Ishikawa (cell line): ENCODE measurements around the gene RPL31.
A peak's percentile ranks its signal among the peaks of the same experiment; 100 is the strongest.

Experiments used
- CEBPB ChIP-seq: IDR thresholded peaks from 2 replicates; pipeline ENCODE4 v1.6.1; 2012
- CREB1 ChIP-seq: IDR thresholded peaks from 2 replicates; pipeline ENCODE4 v1.6.1; 2012; ENCODE audit warnings: low read depth
- EGR1 ChIP-seq: IDR thresholded peaks from 2 replicates; pipeline ENCODE4 v1.6.1; 2012
- EP300 ChIP-seq: IDR thresholded peaks from 2 replicates; pipeline ENCODE4 v1.6.1; 2012; ENCODE audit warnings: borderline replicate concordance
- FOXM1 ChIP-seq: IDR thresholded peaks from 2 replicates; pipeline ENCODE4 v1.6.1; 2012; ENCODE audit warnings: low read depth, borderline replicate concordance
- MAX ChIP-seq: IDR thresholded peaks from 2 replicates; pipeline ENCODE4 v1.6.1; 2012
- NFIC ChIP-seq: IDR thresholded peaks from 2 replicates; pipeline ENCODE4 v1.6.1; 2012
- RAD21 ChIP-seq: IDR thresholded peaks from 2 replicates; pipeline ENCODE4 v1.6.1; 2012; ENCODE audit warnings: low read depth
- REST ChIP-seq: IDR thresholded peaks from 2 replicates; pipeline ENCODE4 v1.6.1; 2012; ENCODE audit warnings: low read depth, mild to moderate bottlenecking
- TAF1 ChIP-seq: IDR thresholded peaks from 2 replicates; pipeline ENCODE4 v1.6.1; 2012; ENCODE audit warnings: low read depth, mild to moderate bottlenecking
- TCF12 ChIP-seq: IDR thresholded peaks from 2 replicates; pipeline ENCODE4 v1.6.1; 2012; ENCODE audit warnings: low read depth
- TEAD4 ChIP-seq: IDR thresholded peaks from 2 replicates; pipeline ENCODE4 v1.6.1; 2012
- USF1 ChIP-seq: IDR thresholded peaks from 2 replicates; pipeline ENCODE4 v1.6.1; 2012
- YY1 ChIP-seq: IDR thresholded peaks from 2 replicates; pipeline ENCODE4 v1.6.1; 2012; ENCODE audit warnings: low read depth
- ZBTB7A ChIP-seq: IDR thresholded peaks from 2 replicates; pipeline ENCODE4 v1.6.1; 2012; ENCODE audit warnings: low read depth

The RPL31 gene

GRCh38 chr2:101038455-101039255, 36.6 kb downstream of the RPL31 start:
- TF ChIP-seq CEBPB = peak; percentile 80
- no peak for TF ChIP-seq TAF1
- peak; percentile 62 for TF ChIP-seq RAD21

GRCh38 chr2:101040072-101040471, 38.0 kb downstream of the RPL31 start:
- TF ChIP-seq RAD21 (no peak), FOXM1 (no peak), USF1 (no peak), CREB1 (no peak), TEAD4 (no peak), CEBPB (no peak), TAF1 (no peak), ZBTB7A (no peak), EP300 (no peak), MAX (no peak), TCF12 (no peak), NFIC (no peak), EGR1 (no peak), REST (no peak)

GRCh38 chr2:101040761-101041160, 38.7 kb downstream of the RPL31 start:
- TF ChIP-seq TCF12 = no peak
- TF ChIP-seq RAD21 = no peak
- no peak for TF ChIP-seq YY1
- no peak for TF ChIP-seq TEAD4
- TF ChIP-seq CREB1 = no peak
- no peak for TF ChIP-seq REST
- TF ChIP-seq TAF1 = no peak
- TF ChIP-seq MAX = no peak
- no peak for TF ChIP-seq FOXM1

GRCh38 chr2:101041413-101041812, 39.3 kb downstream of the RPL31 start:
- TF ChIP-seq EGR1 (no peak), REST (no peak), CEBPB (no peak), TEAD4 (no peak), YY1 (no peak), EP300 (no peak), CREB1 (no peak), TAF1 (no peak)

- TF ChIP-seq FOXM1 (no peak), TCF12 (no peak), ZBTB7A (no peak), NFIC (no peak), RAD21 (no peak), CREB1 (no peak), YY1 (no peak), EGR1 (no peak), EP300 (no peak), TAF1 (no peak), REST (no peak), CEBPB (no peak), TEAD4 (no peak), MAX (no peak), USF1 (no peak)
Measured at GRCh38 chr2:101045330-101045729, 43.2 kb downstream of the RPL31 start.
